ENCODE results near the gene AFAP1L2. TPM values are rescaled to one million over a fixed set of nuclear protein-coding genes. Genes with fewer than 3 reads are reported as not detected.

Gene AFAP1L2
- polyA plus RNA-seq, 3 donors, result 0.01 to 0.43 TPM; not detected in 1

- H3K27ac Mint-ChIP-seq, result no peak overlapping the region
- intact Hi-C loops (cut with micrococcal nuclease), result no loop called here
- H3K36me3 Mint-ChIP-seq, result no peaks in the 10 kb centered on the region
- Histone ChIP-seq H3K79me2 (ENCODE audit: insufficient read depth, low read length) (no peaks in the 10 kb centered on the region), H2AFZ (ENCODE audit: insufficient read depth, low read depth, low read length, poor library complexity, severe bottlenecking) (no peak overlapping the region), H3K4me1 (ENCODE audit: control insufficient read depth in 1 of 2, insufficient read depth in 2 of 2, low read length in 2 of 2) (no peaks in the 10 kb centered on the region), H3K27me3 (ENCODE audit: control insufficient read depth in 2 of 2, insufficient read depth in 2 of 2, low read length in 2 of 2) (no peaks in the 10 kb centered on the region), H3K9me3 (replicated peaks in 1 of 2; ENCODE audit: control insufficient read depth in 1 of 2, insufficient read depth in 1 of 2, low read length in 2 of 2) (no peaks in the 10 kb centered on the region), H3K27ac (ENCODE audit: low read depth in 1 of 2, low read length in 2 of 2) (no peak overlapping the region), H4K20me1 (ENCODE audit: insufficient read depth, low read length) (no peaks in the 10 kb centered on the region), H3K9ac (ENCODE audit: insufficient read depth, low read length, poor library complexity, severe bottlenecking) (no peak overlapping the region), H3K4me3 (replicated peaks in 1 of 3; ENCODE audit: low read depth in 2 of 3, low read length in 3 of 3) (no peak overlapping the region), H3K4me2 (replicated peaks; ENCODE audit: extremely low read depth, low read length, poor library complexity, severe bottlenecking) (no peak overlapping the region), H3K36me3 (replicated peaks in 1 of 2; ENCODE audit: control insufficient read depth in 1 of 2, insufficient read depth in 2 of 2, low read length in 2 of 2) (no peaks in the 10 kb centered on the region)
- no peaks in the 10 kb centered on the region for H3K9me3 Mint-ChIP-seq
- WGBS (ENCODE audit: insufficient coverage), result 92% methylated on average over 2 of the region's 8 CpGs
- no peaks in the 10 kb centered on the region for H3K4me1 Mint-ChIP-seq
- TF ChIP-seq CTCF (IDR thresholded peaks at IDR 0.05), result no peak
- DNase-seq, result no peak
- H3K4me3 Mint-ChIP-seq, result no peak overlapping the region
- peaks cover 0 to 5% (median 2%) of the 10 kb centered on the region in 3 donors for H3K27me3 Mint-ChIP-seq (ENCODE audit: low read depth in 3 of 3)
Measured at GRCh38 chr10:114340816-114341215, 63.5 kb downstream of the AFAP1L2 start.

- Mint-ChIP-seq H3K27ac (peak overlapping the region in 2 of 7 donors; percentile 1 to 14), H3K4me1 (no peaks in the 10 kb centered on the region), H3K9me3 (no peaks in the 10 kb centered on the region), H3K27me3 (ENCODE audit: low read depth in 3 of 3) (peaks cover 2 to 8% (median 6%) of the 10 kb centered on the region in 3 donors), H3K4me3 (no peak overlapping the region), H3K36me3 (no peaks in the 10 kb centered on the region)
- H3K27me3 ChIP-seq (ENCODE audit: control insufficient read depth in 2 of 2, insufficient read depth in 2 of 2, low read length in 2 of 2), result no peaks in the 10 kb centered on the region
- H4K20me1 ChIP-seq (ENCODE audit: insufficient read depth, low read length), result no peaks in the 10 kb centered on the region
- no peaks in the 10 kb centered on the region for H3K79me2 ChIP-seq (ENCODE audit: insufficient read depth, low read length)
- DNase-seq, result no peak
- H3K9me3 ChIP-seq (replicated peaks in 1 of 2; ENCODE audit: control insufficient read depth in 1 of 2, insufficient read depth in 1 of 2, low read length in 2 of 2), result no peaks in the 10 kb centered on the region
- no peak overlapping the region for H3K9ac ChIP-seq (ENCODE audit: insufficient read depth, low read length, poor library complexity, severe bottlenecking)
- intact Hi-C loops (cut with micrococcal nuclease), result no loop called here
- H3K4me2 ChIP-seq (replicated peaks; ENCODE audit: extremely low read depth, low read length, poor library complexity, severe bottlenecking), result no peak overlapping the region
- no peak overlapping the region for H2AFZ ChIP-seq (ENCODE audit: insufficient read depth, low read depth, low read length, poor library complexity, severe bottlenecking)
- TF ChIP-seq CTCF (IDR thresholded peaks at IDR 0.05), result no peak
- no peaks in the 10 kb centered on the region for H3K4me1 ChIP-seq (ENCODE audit: control insufficient read depth in 1 of 2, insufficient read depth in 2 of 2, low read length in 2 of 2)
- 97% methylated on average over 15 of the region's 19 CpGs for WGBS (ENCODE audit: insufficient coverage)
- no peak overlapping the region for H3K27ac ChIP-seq (ENCODE audit: low read depth in 1 of 2, low read length in 2 of 2)
- no peak overlapping the region for H3K4me3 ChIP-seq (replicated peaks in 1 of 3; ENCODE audit: low read depth in 2 of 3, low read length in 3 of 3)
- H3K36me3 ChIP-seq (replicated peaks in 1 of 2; ENCODE audit: control insufficient read depth in 1 of 2, insufficient read depth in 2 of 2, low read length in 2 of 2), result no peaks in the 10 kb centered on the region
Measured at GRCh38 chr10:114337510-114338462, 66.5 kb downstream of the AFAP1L2 start.
